Activated B cell treated with CpG ODN at 0.5 μM for 24 hours (primary cell): ENCODE results near the gene OR52I2. TPM values are rescaled to one million over a fixed set of nuclear protein-coding genes. Genes with fewer than 3 reads are reported as not detected.

ENCODE experiments used
- ATAC-seq: fragments of 200-7000 bp; cut with Tn5 transposase; one replicate; pipeline ENCODE4 v1.10.0; 2021; ENCODE audit warnings: low read depth, mild to moderate bottlenecking, moderate library complexity
- CTCF ChIA-PET: fragments of 350-600 bp; sonication (Branson Sonifier 250); formaldehyde crosslinking; loops from one replicate; lab custom pipeline; 2021; ENCODE audit warnings: antibody characterized with exemption; lab: Charles Lee
- POLR2A ChIA-PET: fragments of 350-600 bp; sonication (Branson Sonifier 250); formaldehyde crosslinking; loops from one replicate; lab custom pipeline; 2021; ENCODE audit warnings: antibody characterized with exemption; lab: Charles Lee
- DNase-seq: peaks from one replicate; pipeline ENCODE4 v3.0.0; 2022
- H3K27ac Mint-ChIP-seq: one replicate; pipeline ENCODE4 v1.8.0; 2020; ENCODE audit warnings: mixed read lengths
- H3K27me3 Mint-ChIP-seq: one replicate; pipeline ENCODE4 v1.8.0; 2021; ENCODE audit warnings: mixed read lengths
- H3K36me3 Mint-ChIP-seq: one replicate; pipeline ENCODE4 v1.8.0; 2021; ENCODE audit warnings: low read depth, mixed read lengths
- H3K4me1 Mint-ChIP-seq: one replicate; pipeline ENCODE4 v1.8.0; 2021; ENCODE audit warnings: mixed read lengths
- H3K4me3 Mint-ChIP-seq: one replicate; pipeline ENCODE4 v1.8.0; 2020; ENCODE audit warnings: mild to moderate bottlenecking, mixed read lengths
- H3K9me3 Mint-ChIP-seq: one replicate; pipeline ENCODE4 v1.8.0; 2020; ENCODE audit warnings: mixed read lengths
- CTCF ChIP-seq: fragments of 200-600 bp; IDR thresholded peaks from one replicate; pipeline ENCODE4 v1.8.0; 2022; ENCODE audit warnings: antibody characterized with exemption, mild to moderate bottlenecking
- intact Hi-C: fragments of 100-400 bp; cut with micrococcal nuclease; formaldehyde crosslinking; loops from one replicate; pipeline ENCODE4 v1.15.1; 2024
- total RNA-seq: library from RNA; stranded (reverse); gene quantifications from 2 replicates; pipeline ENCODE4 v1.2.3, GENCODE V29; 2022

OR52I2 gene
- total RNA-seq, 1 donor from 2014 or later: not detected

- DNase-seq (no peak), ATAC-seq (no peak)
- Mint-ChIP-seq H3K36me3 (no peaks in the 10 kb centered on the region), H3K9me3 (peaks cover 8% of the 10 kb centered on the region), H3K4me3 (no peak overlapping the region), H3K27ac (no peak overlapping the region), H3K4me1 (no peaks in the 10 kb centered on the region), H3K27me3 (peaks cover 16% of the 10 kb centered on the region)
- ChIA-PET CTCF (no interaction called here), POLR2A (no interaction called here)
- TF ChIP-seq CTCF: no peak
- intact Hi-C loops: no loop called here
Measured at GRCh38 chr11:4565371-4565770, 16.2 kb upstream of the OR52I2 start.

GRCh38 chr11:4569075-4569474 lies 12.5 kb upstream of the OR52I2 start:
- Mint-ChIP-seq H3K9me3 (peaks cover 5% of the 10 kb centered on the region), H3K27me3 (peaks cover 8% of the 10 kb centered on the region), H3K27ac (no peak overlapping the region), H3K4me1 (no peaks in the 10 kb centered on the region), H3K4me3 (no peak overlapping the region), H3K36me3 (no peaks in the 10 kb centered on the region)
- DNase-seq: no peak
- intact Hi-C loops: no loop called here
- no peak for TF ChIP-seq CTCF
- CTCF ChIA-PET: no interaction called here
- no peak for ATAC-seq
- POLR2A ChIA-PET: no interaction called here

GRCh38 chr11:4576880-4577279 lies 4.7 kb upstream of the OR52I2 start:
- no peak overlapping the region for H3K4me3 Mint-ChIP-seq
- H3K36me3 Mint-ChIP-seq: no peaks in the 10 kb centered on the region
- no peak for TF ChIP-seq CTCF
- no peaks in the 10 kb centered on the region for H3K9me3 Mint-ChIP-seq
- intact Hi-C loops: no loop called here
- no peaks in the 10 kb centered on the region for H3K4me1 Mint-ChIP-seq
- no peak overlapping the region for H3K27ac Mint-ChIP-seq
- POLR2A ChIA-PET: no interaction called here
- H3K27me3 Mint-ChIP-seq: peaks cover 10% of the 10 kb centered on the region
- ATAC-seq (no peak), DNase-seq (no peak)
- CTCF ChIA-PET: no interaction called here

GRCh38 chr11:4577761-4578160 lies 3.8 kb upstream of the OR52I2 start:
- intact Hi-C loops: no loop called here
- no peak for ATAC-seq
- Mint-ChIP-seq H3K27ac (no peak overlapping the region), H3K27me3 (peaks cover 13% of the 10 kb centered on the region), H3K4me1 (no peaks in the 10 kb centered on the region), H3K4me3 (no peak overlapping the region), H3K36me3 (no peaks in the 10 kb centered on the region), H3K9me3 (no peaks in the 10 kb centered on the region)
- TF ChIP-seq CTCF: no peak
- POLR2A ChIA-PET: no interaction called here
- CTCF ChIA-PET: no interaction called here
- DNase-seq: no peak

GRCh38 chr11:4578624-4579023 lies 2.9 kb upstream of the OR52I2 start:
- ChIA-PET CTCF (no interaction called here), POLR2A (no interaction called here)
- ATAC-seq (no peak), DNase-seq (no peak)
- H3K4me3 Mint-ChIP-seq: no peak overlapping the region
- H3K27ac Mint-ChIP-seq: no peak overlapping the region
- intact Hi-C loops: no loop called here
- no peaks in the 10 kb centered on the region for H3K36me3 Mint-ChIP-seq
- H3K27me3 Mint-ChIP-seq: peaks cover 16% of the 10 kb centered on the region
- H3K4me1 Mint-ChIP-seq: no peaks in the 10 kb centered on the region
- no peak for TF ChIP-seq CTCF
- H3K9me3 Mint-ChIP-seq: no peaks in the 10 kb centered on the region
